Measurements from ENCODE around the gene SF3B1. TPM values are rescaled to one million over a fixed set of nuclear protein-coding genes. Genes with fewer than 3 reads are reported as not detected.
"Not testable (repeated sequence)": the region's sequence is repeated elsewhere in the genome, so short reads cannot be mapped to it uniquely, and the experiment has no call there.

Gene SF3B1
- total RNA-seq, 4 donors from 2014 or later: 111 to 309 (median 188) TPM

GRCh38 chr2:197388866-197389587, 45.8 kb downstream of the SF3B1 start:
- Histone ChIP-seq H3K9me3 (no peaks in the 10 kb centered on the region), H3K27me3 (no peaks in the 10 kb centered on the region), H3K27ac (no peak overlapping the region), H3K4me3 (no peak overlapping the region), H3K36me3 (peaks cover 4 to 41% of the 10 kb centered on the region in 2 donors), H3K4me1 (no peaks in the 10 kb centered on the region)
- TF ChIP-seq POLR2A (IDR thresholded peaks at IDR 0.05) (no peak), POLR2AphosphoS5 (IDR thresholded peaks at IDR 0.05) (no peak), EP300 (IDR thresholded peaks at IDR 0.05) (no peak), CTCF (IDR thresholded peaks at IDR 0.05) (no peak)
- 87 to 90% methylated on average over 4 to 5 of the region's 5 CpGs for WGBS, 2 donors (ENCODE audit: low coverage in 1 of 2)
- ATAC-seq: no peak

GRCh38 chr2:197387179-197387578, 47.6 kb downstream of the SF3B1 start:
- Histone ChIP-seq H3K9me3 (no peaks in the 10 kb centered on the region), H3K4me3 (no peak overlapping the region), H3K27me3 (no peaks in the 10 kb centered on the region), H3K4me1 (no peaks in the 10 kb centered on the region), H3K36me3 (peaks cover 4 to 23% of the 10 kb centered on the region in 2 donors), H3K27ac (no peak overlapping the region)
- WGBS, 2 donors (ENCODE audit: low coverage in 1 of 2): 77 to 95% methylated on average over 3 to 8 of the region's 8 CpGs
- no peak for ATAC-seq
- TF ChIP-seq CTCF (IDR thresholded peaks at IDR 0.05): no peak
- no peak for TF ChIP-seq EP300 (IDR thresholded peaks at IDR 0.05)
- no peak for TF ChIP-seq POLR2A (IDR thresholded peaks at IDR 0.05)

- ATAC-seq: no peak
- H3K27ac ChIP-seq: no peak overlapping the region
- no peaks in the 10 kb centered on the region for H3K27me3 ChIP-seq
- H3K9me3 ChIP-seq: no peaks in the 10 kb centered on the region
- no peak overlapping the region for H3K4me3 ChIP-seq
- no peaks in the 10 kb centered on the region for H3K4me1 ChIP-seq
- peaks cover 1 to 13% of the 10 kb centered on the region in 2 donors for H3K36me3 ChIP-seq
- WGBS, 2 donors (ENCODE audit: low coverage in 1 of 2): 87 to 100% methylated on average over 1 to 2 of the region's 2 CpGs
- TF ChIP-seq EP300 (IDR thresholded peaks at IDR 0.05): no peak
- no peak for TF ChIP-seq POLR2A (IDR thresholded peaks at IDR 0.05)
- TF ChIP-seq CTCF (IDR thresholded peaks at IDR 0.05): no peak
- no peak for TF ChIP-seq POLR2AphosphoS5 (IDR thresholded peaks at IDR 0.05)
Measured at GRCh38 chr2:197386242-197386641, 48.6 kb downstream of the SF3B1 start.

- ATAC-seq: no peak
- peaks cover 0 to 2% (median 0%) of the 10 kb centered on the region in 3 donors for H3K4me1 ChIP-seq
- no peak for TF ChIP-seq CTCF (IDR thresholded peaks at IDR 0.05)
- H3K9me3 ChIP-seq: no peaks in the 10 kb centered on the region
- 63 to 78% methylated on average over 1 to 4 of the region's 4 CpGs for WGBS, 2 donors (ENCODE audit: low coverage in 1 of 2)
- H3K4me3 ChIP-seq: no peak overlapping the region
- no peak overlapping the region for H3K27ac ChIP-seq
- no peaks in the 10 kb centered on the region for H3K27me3 ChIP-seq
- H3K36me3 ChIP-seq: no peaks in the 10 kb centered on the region
Measured at GRCh38 chr2:197383825-197384224, 51.0 kb downstream of the SF3B1 start.

GRCh38 chr2:197381641-197382040, 53.2 kb downstream of the SF3B1 start:
- H3K36me3 ChIP-seq: no peaks in the 10 kb centered on the region
- no peak for TF ChIP-seq POLR2AphosphoS5 (IDR thresholded peaks at IDR 0.05)
- no peak for TF ChIP-seq EP300 (IDR thresholded peaks at IDR 0.05)
- TF ChIP-seq POLR2A (IDR thresholded peaks at IDR 0.05): no peak
- TF ChIP-seq CTCF (IDR thresholded peaks at IDR 0.05): no peak
- ATAC-seq: no peak
- H3K4me3 ChIP-seq: no peak overlapping the region
- no peaks in the 10 kb centered on the region for H3K27me3 ChIP-seq
- WGBS, 2 donors (ENCODE audit: low coverage in 1 of 2): 71 to 75% methylated on average over 1 of the region's 1 CpG
- no peaks in the 10 kb centered on the region for H3K9me3 ChIP-seq
- peaks cover 0 to 13% (median 3%) of the 10 kb centered on the region in 3 donors for H3K4me1 ChIP-seq
- no peak overlapping the region for H3K27ac ChIP-seq

- H3K4me1 ChIP-seq: peaks cover 0 to 13% (median 3%) of the 10 kb centered on the region in 3 donors
- not testable (repeated sequence) for H3K27me3 ChIP-seq, H3K27ac ChIP-seq, H3K4me3 ChIP-seq, ATAC-seq, H3K36me3 ChIP-seq, H3K9me3 ChIP-seq
- WGBS, 2 donors (ENCODE audit: low coverage in 1 of 2): 90 to 97% methylated on average over 5 of the region's 5 CpGs
Measured at GRCh38 chr2:197379918-197380309, 54.9 kb downstream of the SF3B1 start.

- not testable (repeated sequence) for H3K27ac ChIP-seq, H3K4me3 ChIP-seq, H3K36me3 ChIP-seq, H3K9me3 ChIP-seq, ATAC-seq, H3K27me3 ChIP-seq
- peaks cover 0 to 13% (median 3%) of the 10 kb centered on the region in 3 donors for H3K4me1 ChIP-seq
- WGBS, 2 donors (ENCODE audit: low coverage in 1 of 2): 21 to 100% methylated on average over 1 to 3 of the region's 3 CpGs
Measured at GRCh38 chr2:197379308-197379917, 55.4 kb downstream of the SF3B1 start.

All from gastroesophageal sphincter (tissue), 4 donors.